SU-DHL-6 (cell line): ENCODE results near the gene HIBCH.

Source experiments
- H2AFZ ChIP-seq: fragments of 200-600 bp; sonication (generic); 2 replicates; pipeline ENCODE4 v1.6.1; 2014; ENCODE audit warnings: low read depth, mild to moderate bottlenecking, moderate library complexity, mixed read lengths, antibody characterized with exemption, low read length; ENCODE audit not compliant: severe bottlenecking
- H3F3A ChIP-seq: fragments of 200-600 bp; shearing (Covaris generic); 2 replicates; pipeline ENCODE4 v1.6.0; 2016; ENCODE audit warnings: antibody characterized with exemption, mild to moderate bottlenecking; ENCODE audit not compliant: insufficient read depth
- H3K27ac ChIP-seq: fragments of 200-600 bp; sonication (generic); 2 replicates; pipeline ENCODE4 v1.5.1; 2016; ENCODE audit warnings: low read depth, mild to moderate bottlenecking, low read length, moderate library complexity, mixed read lengths
- H3K27me3 ChIP-seq: fragments of 200-600 bp; sonication (generic), shearing (Covaris generic); 2 replicates; pipeline ENCODE4 v1.6.0; 2014; ENCODE audit warnings: mild to moderate bottlenecking, low read length
- H3K36me3 ChIP-seq: fragments of 200-600 bp; sonication (generic); 2 replicates; pipeline ENCODE4 v1.6.1; 2014; ENCODE audit warnings: mild to moderate bottlenecking, low read length, mixed read lengths
- H3K4me2 ChIP-seq: fragments of 300-600, 200-600 bp; shearing (Covaris generic), sonication (generic); 2 replicates; pipeline ENCODE4 v1.6.0; 2014; ENCODE audit warnings: low read length, low read depth, mild to moderate bottlenecking; ENCODE audit not compliant: poor library complexity, severe bottlenecking
- H3K4me3 ChIP-seq: fragments of 200-600 bp; sonication (generic); 2 replicates; pipeline ENCODE4 v1.5.1; 2014; ENCODE audit warnings: antibody characterized with exemption, low read length, mild to moderate bottlenecking, mixed read lengths; ENCODE audit not compliant: insufficient read depth, poor library complexity, severe bottlenecking
- H3K79me2 ChIP-seq: fragments of 200-600 bp; sonication (generic); 2 replicates; pipeline ENCODE4 v1.6.1; 2014; ENCODE audit warnings: mild to moderate bottlenecking, low read length, moderate library complexity; ENCODE audit not compliant: insufficient read depth
- H3K9ac ChIP-seq: fragments of 200-600 bp; sonication (generic); 2 replicates; pipeline ENCODE4 v1.7.0; 2014; ENCODE audit warnings: mild to moderate bottlenecking, low read length
- H3K9me2 ChIP-seq: fragments of 200-600 bp; sonication (generic); replicated peaks from 2 replicates; pipeline ENCODE4 v1.6.1; 2014; ENCODE audit warnings: low read length; ENCODE audit not compliant: insufficient read depth
- H3K9me3 ChIP-seq: fragments of 200-600 bp; sonication (generic); 2 replicates; pipeline ENCODE4 v1.6.1; 2014; ENCODE audit warnings: low read length, mixed read lengths; ENCODE audit not compliant: insufficient read depth
- H4K20me1 ChIP-seq: fragments of 200-600 bp; sonication (generic); 2 replicates; pipeline ENCODE4 v1.6.1; 2014; ENCODE audit warnings: low read depth, mild to moderate bottlenecking, antibody characterized with exemption, low read length, moderate library complexity, mixed read lengths
- EZH2phosphoT487 ChIP-seq: fragments of 200-600 bp; sonication (generic), shearing (Covaris generic); conservative IDR thresholded peaks from 2 replicates; pipeline ENCODE4 v1.6.1; 2018; ENCODE audit warnings: mild to moderate bottlenecking, antibody characterized with exemption, low read length, moderate library complexity, mixed read lengths
- TF ChIP-seq, protein P1 (sequence below): fragments of 200-600 bp; sonication (generic); IDR thresholded peaks from one replicate; pipeline ENCODE4 v1.5.1; 2017; ENCODE audit warnings: antibody characterized with exemption, mild to moderate bottlenecking, low read length, moderate library complexity; ENCODE audit not compliant: insufficient read depth, poor library complexity, severe bottlenecking

Gene HIBCH

DNA sequence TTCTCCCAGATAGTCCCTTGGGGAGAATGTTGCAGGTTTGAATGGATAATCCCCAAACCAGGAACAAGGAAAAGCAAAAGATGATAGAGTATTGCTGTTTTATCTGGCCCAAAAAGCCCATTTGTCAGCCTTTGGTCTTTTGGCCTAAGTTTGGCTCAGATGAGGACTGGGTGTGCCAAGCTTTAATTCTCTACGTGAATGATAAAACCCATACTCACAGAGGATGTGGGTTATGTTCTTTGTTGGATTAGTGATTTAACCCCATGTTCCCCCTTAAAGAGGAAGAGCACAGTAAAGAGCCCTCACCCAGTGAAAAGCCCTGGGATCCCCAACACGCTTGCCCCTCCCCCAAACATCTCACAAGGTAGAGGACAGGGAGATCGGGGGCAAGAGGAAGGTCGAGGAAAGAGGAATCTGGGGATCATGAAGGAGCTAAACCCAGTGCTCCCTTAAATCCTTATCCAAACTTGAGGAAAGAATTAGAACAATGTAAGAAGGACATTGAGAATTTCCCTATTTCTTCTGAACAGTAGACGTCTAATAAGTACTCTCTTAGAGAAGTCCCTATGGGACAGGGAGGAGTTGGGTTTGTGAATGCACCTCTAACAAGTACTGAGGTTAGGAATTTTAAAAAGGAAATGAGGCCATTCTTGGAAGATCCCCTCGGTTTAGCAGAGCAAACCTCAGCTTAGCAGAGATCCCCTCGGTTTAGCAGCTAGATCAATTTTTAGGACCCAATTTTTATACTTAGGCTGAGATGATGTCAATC lies 105.0 kb downstream of the HIBCH start:
- Histone ChIP-seq H3F3A (no peaks in the 10 kb centered on the region), H2AFZ (no peak overlapping the region), H3K27me3 (no peaks in the 10 kb centered on the region), H3K4me3 (no peak overlapping the region), H3K9ac (no peak overlapping the region), H3K4me2 (no peak overlapping the region), H3K27ac (no peak overlapping the region), H3K36me3 (no peaks in the 10 kb centered on the region), H4K20me1 (no peaks in the 10 kb centered on the region), H3K9me2 (no peaks in the 10 kb centered on the region), H3K79me2 (no peaks in the 10 kb centered on the region), H3K9me3 (no peaks in the 10 kb centered on the region)
- TF ChIP-seq, protein P1, sequence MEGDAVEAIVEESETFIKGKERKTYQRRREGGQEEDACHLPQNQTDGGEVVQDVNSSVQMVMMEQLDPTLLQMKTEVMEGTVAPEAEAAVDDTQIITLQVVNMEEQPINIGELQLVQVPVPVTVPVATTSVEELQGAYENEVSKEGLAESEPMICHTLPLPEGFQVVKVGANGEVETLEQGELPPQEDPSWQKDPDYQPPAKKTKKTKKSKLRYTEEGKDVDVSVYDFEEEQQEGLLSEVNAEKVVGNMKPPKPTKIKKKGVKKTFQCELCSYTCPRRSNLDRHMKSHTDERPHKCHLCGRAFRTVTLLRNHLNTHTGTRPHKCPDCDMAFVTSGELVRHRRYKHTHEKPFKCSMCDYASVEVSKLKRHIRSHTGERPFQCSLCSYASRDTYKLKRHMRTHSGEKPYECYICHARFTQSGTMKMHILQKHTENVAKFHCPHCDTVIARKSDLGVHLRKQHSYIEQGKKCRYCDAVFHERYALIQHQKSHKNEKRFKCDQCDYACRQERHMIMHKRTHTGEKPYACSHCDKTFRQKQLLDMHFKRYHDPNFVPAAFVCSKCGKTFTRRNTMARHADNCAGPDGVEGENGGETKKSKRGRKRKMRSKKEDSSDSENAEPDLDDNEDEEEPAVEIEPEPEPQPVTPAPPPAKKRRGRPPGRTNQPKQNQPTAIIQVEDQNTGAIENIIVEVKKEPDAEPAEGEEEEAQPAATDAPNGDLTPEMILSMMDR = no peak
- TF ChIP-seq EZH2phosphoT487 = no peak

DNA sequence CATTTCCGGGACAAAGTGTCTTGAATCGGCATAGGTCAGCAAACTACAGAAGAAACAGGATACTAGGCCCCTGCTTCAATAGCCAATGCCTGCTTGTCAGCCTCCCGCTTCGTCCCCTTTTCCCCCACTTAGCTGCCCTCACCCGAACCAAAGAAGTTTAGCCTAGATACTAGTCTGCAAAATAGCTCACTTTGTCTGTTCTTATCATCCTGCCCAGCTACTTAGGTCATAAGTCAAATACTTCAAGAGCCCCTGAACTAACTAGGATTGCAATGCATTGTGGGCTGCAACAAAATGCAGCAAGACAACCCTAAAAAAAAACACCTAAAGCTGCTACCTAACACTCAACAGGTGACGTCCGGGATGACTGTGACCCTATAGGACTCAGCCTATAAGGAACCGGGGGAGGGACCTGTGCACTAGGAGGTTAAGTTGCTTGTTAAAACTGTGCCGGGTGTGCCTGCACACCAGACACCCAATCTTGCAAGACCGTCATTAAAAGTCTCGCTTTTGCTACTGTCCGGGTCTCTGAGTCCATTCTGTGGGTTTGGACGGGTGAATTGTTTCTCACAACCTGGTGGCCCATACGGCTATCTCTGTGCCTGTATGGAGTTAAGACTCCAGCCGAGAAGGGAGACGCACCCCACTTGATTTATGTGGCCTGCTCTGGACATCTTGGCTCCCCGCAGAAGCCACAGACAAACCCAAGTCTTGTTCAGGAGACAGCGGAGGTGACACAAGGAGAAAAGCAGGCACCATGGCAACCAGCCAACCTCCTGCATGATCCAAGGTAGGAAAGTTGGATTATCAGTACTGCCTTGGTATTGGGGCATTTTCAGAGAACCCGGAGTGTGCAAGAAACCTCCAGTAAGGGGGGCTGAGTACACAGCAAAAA lies 105.9 kb downstream of the HIBCH start:
- Histone ChIP-seq H3K27me3 (no peaks in the 10 kb centered on the region), H3F3A (no peaks in the 10 kb centered on the region), H4K20me1 (no peaks in the 10 kb centered on the region), H3K27ac (no peak overlapping the region), H3K4me3 (no peak overlapping the region), H3K4me2 (no peak overlapping the region), H3K9me2 (no peaks in the 10 kb centered on the region), H3K36me3 (no peaks in the 10 kb centered on the region), H3K9me3 (no peaks in the 10 kb centered on the region), H3K9ac (no peak overlapping the region), H2AFZ (no peak overlapping the region), H3K79me2 (no peaks in the 10 kb centered on the region)
- TF ChIP-seq, protein P1 = no peak
- no peak for TF ChIP-seq EZH2phosphoT487

DNA sequence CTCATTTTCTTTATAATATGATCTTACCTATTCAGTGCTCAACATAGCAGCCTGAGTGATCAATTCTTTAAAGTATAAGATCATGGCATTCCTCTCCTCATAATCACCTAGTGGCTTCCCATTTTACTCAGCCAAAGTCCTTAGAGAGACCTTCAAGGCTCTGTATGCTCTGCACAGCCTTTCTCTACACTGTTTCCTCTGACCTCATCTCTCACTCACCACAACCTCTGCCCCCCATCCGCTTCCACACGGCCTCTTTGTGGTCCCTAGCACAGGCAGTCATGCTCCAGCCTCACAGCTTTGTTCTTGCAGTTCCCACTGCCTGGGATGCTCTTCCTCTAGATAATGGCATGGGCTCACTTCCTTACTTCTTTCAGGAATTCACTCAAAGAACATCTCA lies 109.2 kb downstream of the HIBCH start:
- Histone ChIP-seq H3K36me3 (no peaks in the 10 kb centered on the region), H3K4me3 (no peak overlapping the region), H3K27me3 (no peaks in the 10 kb centered on the region), H3K27ac (no peak overlapping the region), H3K9ac (no peak overlapping the region), H4K20me1 (no peaks in the 10 kb centered on the region), H3K79me2 (no peaks in the 10 kb centered on the region), H3K9me2 (no peaks in the 10 kb centered on the region), H2AFZ (no peak overlapping the region), H3K4me2 (no peak overlapping the region), H3F3A (no peaks in the 10 kb centered on the region), H3K9me3 (no peaks in the 10 kb centered on the region)
- TF ChIP-seq, protein P1 = no peak
- TF ChIP-seq EZH2phosphoT487 = no peak
